Activated T-cell treated with anti-CD3 and anti-CD28 coated beads for 4 hours (primary cell): ENCODE measurements around the gene C11orf16.
"Not testable (repeated sequence)": the region's sequence is repeated elsewhere in the genome, so short reads cannot be mapped to it uniquely, and the experiment has no call there.

Experiments
- DNase-seq: peaks from one replicate; pipeline ENCODE4 v3.0.0-alpha.2; 2020

Gene C11orf16

DNA sequence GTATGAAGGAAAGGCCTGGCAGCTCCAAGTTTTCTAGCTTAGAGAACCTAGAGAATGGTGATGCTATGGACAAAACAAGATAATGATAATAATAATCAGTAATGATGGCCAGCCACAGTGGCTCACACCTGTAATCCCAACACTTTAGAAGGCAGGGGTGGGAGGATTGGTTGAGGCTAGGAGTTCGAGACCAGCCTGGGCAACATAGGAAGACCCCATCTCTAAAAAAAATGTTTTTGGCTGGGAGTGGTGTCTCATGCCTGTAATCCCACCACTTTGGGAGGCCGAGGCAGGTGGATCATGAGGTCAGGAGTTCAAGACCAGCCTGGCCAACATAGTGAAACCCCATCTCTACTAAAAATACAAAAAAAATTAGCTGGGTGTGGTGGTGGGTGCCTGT lies 3.0 kb upstream of the C11orf16 start:
- not testable (repeated sequence) for DNase-seq

DNA sequence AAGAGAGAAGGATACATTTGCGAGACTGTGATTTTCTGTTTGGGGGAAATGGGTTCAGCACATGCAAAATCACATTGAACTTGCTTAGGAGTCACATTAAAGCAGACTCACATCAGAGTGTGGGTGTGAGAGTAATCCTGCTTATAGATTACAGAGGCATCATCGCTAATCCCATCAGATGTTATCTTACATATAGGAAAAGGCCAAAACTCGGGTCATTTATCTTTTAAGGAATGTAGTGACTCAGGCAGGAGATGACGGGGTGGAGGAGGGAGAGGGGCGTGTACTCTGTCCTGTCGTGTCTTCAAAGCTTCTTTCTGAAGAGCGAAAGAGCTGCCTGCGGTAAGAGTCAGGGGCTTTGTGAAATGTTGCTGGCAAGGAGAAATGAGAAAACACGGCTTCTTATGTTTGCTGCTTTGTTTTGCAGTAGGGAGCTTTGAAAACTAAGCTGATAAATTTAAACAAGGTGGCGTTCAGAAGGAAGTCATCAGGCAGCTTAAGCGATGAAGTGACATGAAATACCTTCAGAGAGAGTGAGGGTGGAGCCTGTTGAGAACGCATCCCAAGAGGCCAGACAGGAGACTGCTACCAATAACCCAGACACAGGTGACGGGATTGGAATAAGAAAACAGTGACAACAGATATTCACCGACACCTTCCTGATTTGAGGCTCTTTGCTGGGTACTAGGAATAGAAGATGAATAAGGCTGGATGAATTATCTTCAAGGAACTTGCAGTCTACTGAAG lies 2.2 kb upstream of the C11orf16 start:
- DNase-seq, result no peak

DNA sequence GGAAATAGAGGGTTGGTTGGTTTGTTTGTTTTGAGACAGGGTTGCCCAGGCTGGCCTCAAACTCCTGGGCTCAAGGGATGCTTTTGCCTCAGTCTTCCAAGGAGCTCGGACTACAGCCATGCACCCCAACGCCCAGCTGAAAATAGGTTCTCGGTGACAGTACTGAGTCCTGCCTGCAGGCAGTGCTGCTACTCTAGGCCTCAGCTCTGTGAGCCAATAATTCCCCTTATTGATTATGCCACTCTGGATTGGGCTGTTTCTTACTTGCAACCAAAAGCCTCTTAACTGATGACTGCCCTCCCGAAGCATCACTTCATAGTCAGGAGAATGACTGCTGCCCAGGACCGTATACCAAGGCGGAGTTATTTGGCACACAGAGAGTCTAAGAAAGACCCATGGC lies 1.2 kb upstream of the C11orf16 start:
- DNase-seq, result no peak

DNA sequence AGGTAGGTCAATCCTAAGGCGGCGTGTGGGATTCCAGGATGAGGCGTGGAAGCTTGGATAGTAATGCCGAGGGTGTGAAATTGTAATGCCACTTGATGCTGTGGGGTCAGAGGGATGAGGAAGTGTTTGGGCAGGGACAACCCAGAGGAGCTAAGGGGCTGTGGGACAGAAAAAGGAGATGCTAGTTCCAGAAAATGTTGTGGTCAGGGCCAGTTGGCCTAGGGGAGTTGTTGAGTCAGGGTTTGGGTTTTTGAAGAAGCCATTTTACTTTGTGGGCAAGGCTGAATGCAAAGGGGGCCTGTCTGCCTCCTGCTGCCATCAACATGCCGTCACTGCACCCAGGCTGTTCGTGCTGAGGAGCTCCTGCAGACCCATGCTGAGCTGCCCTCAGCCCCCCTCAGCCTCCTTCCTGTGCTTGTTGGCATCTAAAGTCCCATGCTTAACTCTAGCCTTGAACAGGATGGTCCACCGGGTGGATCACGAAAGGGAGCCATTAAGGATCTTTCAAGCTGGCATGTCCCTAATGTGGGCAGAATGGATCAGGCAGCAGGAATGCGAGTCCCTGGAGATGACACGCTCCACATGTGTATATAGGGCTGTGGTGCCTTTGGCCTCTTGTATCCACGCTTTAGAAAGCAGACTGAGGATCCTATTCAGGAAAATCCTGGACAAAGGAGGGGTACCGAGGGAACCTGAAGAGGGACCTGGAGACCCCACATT lies 2.1 kb downstream of the C11orf16 start:
- DNase-seq, result no peak

DNA sequence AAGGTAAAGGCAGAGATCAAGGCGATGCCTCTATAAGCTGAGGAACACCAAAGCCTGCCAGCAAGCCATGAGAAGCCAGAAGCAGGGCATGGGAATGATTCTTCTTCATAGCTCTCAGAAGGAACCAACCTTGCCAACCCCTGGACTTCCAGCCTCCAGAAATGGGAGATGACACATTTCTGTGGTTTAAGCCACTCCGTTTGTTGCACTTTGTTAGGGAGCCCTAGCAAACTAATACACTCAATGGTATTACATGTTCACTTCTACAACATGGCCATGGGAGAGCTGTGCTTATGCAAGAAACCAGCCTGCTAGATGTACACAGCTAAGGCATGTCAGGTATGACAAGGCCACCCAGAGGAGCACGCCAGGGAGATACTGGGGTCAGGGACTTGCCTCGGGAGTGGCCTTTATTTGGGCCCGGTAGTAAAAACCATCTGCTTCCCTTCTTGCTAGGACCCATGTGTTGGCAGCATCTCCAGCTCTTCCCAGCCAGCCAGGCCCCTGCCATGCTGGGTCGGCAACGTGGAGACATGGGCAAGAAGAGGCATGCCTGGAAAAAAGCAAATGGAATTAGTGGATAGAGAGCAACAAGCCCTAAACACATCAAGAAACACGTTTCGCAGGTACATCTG lies 3.6 kb downstream of the C11orf16 start:
- DNase-seq, result no peak

DNA sequence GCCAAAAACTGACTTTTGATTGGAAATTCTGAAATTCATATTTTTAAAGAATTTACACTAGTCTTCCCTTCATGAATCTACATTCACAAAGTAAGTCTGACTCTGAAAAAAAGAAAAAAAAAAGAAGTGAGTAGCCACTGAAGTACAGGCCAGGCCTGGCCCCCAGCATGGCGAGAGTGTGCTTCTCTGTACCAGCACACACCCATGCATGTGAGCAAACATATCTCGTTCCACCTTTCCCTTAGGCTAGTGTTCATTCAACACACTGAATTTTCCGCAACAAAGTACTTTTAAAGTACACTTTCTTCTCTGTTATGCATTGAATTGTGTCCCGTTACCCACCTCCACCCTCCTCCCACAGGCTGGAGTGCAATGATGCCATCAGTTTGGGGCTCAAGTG lies 4.5 kb downstream of the C11orf16 start:
- DNase-seq, result no peak

DNA sequence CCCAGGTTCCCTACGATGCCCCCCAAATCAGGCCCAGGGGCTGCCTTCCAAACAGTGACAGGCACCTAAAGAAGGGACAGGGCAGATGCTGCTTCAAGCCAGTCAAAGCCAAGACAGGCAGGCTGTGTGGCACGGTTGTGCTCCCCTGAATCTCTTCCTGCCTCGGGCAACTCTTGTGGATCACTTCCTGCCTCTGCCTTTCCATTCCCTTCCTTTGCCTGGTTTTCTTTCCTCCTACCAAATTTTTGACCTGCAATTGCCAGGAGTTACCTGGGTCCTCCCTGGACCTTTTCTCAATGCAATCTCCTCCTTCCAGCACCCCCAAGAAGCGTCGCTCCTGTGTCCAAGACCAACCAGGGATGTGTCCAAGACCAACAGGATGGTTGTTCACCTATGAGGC lies 5.5 kb downstream of the C11orf16 start:
- DNase-seq, result no peak

DNA sequence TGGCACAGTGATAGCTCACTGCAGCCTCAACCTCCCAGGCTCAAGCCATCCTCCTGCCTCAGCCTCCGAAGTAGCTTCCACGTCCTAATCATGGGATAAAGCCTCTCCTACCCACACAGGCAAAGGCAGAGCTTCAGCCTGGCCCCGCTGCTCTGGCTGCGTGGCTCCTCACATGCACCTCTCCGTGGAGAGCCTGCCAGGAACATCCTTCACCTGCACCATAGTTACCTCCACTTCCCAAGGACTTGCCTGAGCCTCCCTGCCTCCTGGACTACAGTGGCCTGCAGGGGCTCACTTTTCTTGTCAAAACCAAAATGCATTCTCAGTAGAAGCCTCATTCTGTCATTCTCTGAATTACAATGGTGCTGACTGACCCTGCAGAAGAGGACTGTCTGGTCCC lies 6.5 kb downstream of the C11orf16 start:
- DNase-seq, result no peak

DNA sequence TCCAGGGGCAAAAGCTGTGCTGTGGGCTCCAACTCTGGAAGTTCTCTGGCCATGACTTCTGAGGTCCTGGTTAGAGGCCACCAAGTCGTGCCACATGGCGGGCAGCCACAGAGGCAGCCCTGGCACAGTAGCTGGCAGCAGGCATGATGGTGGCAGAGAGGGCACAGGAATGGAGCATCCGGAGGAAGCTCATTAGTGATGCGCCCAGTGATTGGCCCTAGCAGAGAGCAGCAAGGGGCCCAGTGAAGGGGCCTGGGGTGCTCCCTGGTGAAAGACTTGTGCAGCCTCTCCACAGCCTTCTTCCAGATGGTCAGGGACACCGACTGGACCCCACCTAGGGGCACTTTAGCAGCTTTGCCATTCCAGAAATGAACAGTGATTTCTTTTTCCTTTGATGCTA lies 7.0 kb downstream of the C11orf16 start:
- DNase-seq, result no peak

DNA sequence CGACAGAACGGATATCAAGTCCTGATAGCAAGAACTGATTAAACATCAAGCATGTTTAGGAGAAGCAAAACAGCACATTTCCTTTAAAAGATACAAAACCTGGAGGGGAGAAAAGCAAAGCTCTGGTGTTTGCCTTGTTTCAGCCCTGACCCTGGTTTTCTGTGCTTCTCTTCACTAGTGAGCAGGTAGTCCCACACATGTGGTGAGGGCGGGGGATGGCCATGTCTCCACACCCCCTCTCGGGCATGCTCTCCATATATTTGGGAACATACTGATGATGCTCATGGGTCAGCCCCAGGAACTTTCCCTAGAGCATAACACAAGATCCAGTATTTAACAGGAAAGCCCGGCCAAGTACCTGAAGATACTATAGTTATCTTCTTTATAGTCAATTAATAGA lies 10.1 kb downstream of the C11orf16 start:
- no peak for DNase-seq

DNA sequence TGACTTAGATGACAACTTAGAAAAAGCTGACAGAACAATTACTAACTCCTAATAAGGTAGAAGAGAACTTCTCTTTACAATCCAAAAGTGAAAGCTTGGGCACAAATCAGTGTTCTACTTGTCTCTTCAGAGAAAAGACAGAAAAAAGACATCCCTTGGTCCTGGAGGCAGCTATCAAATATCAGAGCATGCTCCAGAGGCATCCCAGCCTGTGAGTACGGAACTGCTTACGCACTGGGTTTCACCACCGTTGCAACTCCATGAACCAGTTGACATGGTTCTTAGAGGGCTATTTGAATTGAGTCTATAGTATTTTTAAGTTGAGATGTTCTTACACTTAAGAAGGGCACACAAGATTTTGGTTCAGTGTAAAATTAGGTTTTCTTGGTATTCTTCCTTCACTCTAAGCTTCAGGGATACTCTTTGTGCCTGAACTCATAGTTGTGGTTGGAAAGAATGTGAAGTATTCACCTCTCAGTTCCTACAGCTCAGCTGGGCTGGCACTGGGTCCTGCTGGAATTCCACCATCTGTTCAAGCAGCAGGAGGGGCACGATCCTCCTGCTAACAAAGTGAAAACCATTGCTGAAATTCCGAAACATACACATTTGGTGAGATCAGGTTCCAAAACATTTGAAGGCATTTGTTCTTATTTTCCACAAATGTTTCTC lies 15.5 kb downstream of the C11orf16 start:
- DNase-seq, result no peak

DNA sequence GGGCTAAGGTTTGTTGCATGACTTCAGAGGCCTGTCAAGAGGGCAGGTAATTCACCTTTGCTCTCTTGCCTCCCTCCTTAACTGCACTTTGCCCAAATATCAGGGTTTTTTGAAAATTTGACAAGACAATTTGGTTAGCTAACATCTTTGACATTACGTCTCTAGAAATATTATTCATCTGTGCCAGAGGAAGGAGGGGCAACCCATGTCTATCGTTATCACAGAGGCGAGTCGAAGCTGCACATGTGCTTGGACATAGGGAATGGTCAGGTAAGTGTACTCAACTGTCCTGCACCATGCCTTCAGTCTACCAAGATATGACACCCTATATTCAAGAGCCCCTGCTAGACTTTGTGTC lies 18.1 kb downstream of the C11orf16 start:
- DNase-seq, result no peak

DNA sequence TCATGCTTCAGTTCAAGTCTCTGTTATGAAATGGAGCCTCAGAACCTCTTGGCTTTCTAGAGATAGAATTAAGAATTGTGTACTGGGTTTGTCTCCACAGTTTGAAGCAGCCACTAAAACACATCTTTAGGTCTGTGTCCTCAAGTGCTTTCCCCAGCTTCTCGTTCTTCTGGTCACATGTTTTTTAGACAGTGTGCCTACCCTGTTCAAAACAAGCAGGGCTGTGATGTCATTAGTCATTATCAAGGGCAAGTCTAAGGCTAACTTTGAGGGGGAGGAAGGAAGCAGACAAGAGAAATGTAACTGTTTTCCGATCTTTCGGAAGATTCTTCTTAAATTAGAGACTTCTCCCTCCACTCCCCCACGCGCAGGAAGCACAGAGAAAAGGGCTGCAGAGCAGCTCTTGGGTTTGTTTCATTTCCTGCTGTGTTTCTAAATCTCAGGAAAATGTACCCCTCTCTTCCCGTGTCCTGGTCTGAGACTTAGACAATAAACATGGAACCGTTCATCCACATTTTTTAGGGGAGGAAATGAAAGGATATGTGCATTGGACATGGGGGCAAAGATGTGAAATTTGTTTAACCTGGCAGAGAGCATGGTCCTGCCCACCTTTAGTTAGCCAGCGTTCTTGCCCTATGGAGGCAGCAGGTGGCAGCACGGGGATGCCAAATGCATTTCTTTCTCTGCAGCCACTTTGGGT lies 18.6 kb downstream of the C11orf16 start:
- DNase-seq, result peak; percentile 28

DNA sequence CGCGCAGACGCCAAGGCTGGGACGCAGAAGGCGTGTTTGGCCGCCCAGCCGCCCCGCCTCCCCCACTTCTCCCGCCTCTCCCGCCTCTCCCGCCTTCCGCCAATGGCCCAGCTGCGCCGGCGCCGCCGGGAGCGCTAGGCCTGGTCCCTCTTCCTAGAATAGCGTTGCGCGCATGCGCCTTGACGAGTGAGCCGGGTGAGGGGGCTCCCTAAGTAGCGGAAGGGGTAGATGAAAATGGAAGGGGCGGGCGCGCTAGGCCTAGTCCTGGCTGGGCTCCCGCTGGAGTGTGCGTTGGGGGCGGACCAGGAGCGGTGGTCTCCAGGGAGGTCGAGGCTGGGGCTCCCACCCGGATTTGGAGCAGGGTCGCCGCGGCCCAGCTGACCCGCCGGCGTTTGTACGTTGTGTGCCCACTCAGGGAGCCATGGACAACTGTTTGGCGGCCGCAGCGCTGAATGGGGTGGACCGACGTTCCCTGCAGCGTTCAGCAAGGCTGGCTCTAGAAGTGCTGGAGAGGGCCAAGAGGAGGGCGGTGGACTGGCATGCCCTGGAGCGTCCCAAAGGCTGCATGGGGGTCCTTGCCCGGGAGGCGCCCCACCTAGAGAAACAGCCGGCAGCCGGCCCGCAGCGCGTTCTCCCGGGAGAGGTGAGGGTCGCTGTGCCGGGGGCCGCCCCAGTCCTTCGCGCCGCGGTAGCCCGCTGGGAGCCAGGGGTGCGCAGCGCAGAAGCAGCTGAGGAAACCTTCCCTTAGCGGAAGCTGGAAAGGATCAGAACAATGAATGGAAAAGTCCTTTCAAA lies 21.5 kb downstream of the C11orf16 start, which contains the start of gene AKIP1:
Gene AKIP1, plus strand, starts transcription at position 161 of the 795 bp plus-strand sequence. Its CDS starts 261 bp downstream, at position 422.
- peak; percentile 58 for DNase-seq

DNA sequence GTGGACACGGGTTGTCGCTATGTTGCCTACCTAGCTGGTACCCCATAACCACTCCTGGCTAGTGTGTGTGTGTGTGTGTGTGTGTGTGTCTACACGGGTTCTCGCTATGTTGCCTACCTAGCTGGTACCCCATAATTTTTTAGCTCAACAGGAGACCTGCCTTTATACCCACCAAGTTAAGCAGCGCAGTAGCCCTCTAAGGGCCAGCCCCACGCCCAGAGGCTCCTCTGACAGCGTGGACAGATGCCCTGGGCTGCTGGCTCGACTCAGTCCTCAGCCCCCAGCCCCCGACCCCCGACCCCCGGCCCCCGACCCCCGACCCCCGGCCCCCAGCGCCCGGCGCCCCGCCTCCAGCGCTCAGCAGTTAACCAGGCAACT lies 22.1 kb downstream of the C11orf16 start:
- DNase-seq, result no peak

DNA sequence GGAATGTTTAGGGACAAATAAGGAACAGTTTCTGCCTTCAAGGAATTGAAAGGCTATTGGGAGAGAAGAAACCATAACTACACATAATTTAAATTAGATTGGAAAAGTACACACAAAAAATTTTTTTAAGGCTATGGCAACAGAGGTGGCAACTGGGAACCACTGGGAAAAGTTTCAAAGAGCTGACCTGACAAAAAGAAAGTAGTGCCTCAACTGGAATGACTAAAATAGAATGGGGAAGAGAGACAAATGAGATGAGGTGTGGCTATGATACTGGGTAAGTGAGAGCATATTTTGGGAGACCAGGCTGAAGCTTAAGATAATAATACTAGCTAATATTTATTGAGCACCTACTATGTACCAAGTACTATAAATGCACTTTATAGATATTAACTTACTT lies 24.6 kb downstream of the C11orf16 start:
- no peak for DNase-seq

DNA sequence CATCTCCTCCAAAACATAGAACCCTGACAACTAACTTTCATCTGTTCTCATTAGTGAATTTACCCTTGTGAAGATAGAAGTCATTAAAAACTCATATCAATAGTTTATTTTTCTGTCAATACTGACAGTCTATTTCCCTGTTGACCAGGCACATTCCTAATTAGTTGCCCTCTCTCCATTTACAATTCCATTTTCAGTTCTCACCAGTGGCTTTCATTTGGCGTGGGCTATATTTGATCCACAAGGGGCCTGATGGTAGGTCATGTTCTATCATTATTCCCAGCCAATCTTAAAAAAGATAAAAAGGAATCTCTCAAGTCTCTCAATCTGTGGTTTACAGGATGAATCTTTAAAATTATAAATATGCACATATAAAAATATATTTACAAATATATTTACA lies 25.6 kb downstream of the C11orf16 start:
- DNase-seq, result no peak

DNA sequence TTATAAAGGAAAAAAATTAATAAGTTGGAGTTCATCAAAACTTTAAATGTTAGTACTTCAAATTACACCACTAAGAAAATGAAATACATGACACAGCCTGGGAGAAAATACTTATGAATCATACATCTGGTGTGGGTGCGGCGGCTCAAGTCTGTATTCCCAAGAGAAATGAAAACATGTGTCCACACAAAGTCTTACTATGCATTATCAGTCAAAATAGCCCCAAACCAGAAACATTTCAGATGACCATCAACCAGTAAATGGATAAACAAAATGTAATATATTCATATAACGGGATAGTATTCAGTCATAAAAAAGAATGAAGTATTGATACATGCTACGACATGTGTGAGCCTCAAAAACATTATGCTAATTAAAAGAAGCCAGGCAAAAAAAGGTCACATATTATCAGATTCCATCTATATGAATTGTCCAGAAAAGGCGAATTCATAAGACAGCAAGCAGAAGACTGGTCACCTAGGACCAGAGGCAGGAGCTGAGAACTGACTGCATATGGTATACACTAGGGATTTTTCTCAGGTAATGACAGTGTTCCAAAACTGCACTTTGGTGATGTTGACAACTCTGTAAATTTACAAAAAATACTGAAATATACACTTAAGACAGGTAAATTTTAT lies 27.1 kb downstream of the C11orf16 start:
- DNase-seq, result no peak

DNA sequence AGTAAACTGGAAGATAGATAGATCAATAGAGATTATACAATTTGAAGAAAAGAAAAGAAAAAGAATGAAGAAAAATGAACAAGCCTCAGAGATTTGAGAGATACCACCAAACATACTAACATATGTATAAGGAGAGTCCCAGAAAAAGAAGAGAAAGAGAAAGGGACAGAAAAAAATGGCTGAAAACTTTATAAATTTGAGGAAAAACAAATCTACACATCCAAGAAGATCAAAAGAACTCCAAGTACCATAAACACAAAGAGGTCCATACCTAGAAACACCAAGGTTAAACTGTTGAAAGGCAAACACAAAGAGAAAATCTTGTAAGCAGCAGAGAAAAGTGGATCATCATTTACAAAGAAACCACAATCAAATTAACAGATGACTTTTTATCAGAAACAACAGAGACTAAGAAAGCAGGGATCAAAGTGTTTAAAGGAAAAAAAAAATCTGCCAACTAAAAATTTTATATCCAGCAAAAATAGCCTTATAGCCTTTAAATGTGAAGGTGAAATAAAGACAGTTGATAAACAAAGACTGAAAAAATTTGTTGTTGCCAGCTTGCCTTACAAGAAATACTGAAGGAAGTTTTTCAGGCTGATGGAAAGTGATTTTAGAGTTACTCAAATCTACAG lies 33.5 kb downstream of the C11orf16 start:
- DNase-seq, result no peak

DNA sequence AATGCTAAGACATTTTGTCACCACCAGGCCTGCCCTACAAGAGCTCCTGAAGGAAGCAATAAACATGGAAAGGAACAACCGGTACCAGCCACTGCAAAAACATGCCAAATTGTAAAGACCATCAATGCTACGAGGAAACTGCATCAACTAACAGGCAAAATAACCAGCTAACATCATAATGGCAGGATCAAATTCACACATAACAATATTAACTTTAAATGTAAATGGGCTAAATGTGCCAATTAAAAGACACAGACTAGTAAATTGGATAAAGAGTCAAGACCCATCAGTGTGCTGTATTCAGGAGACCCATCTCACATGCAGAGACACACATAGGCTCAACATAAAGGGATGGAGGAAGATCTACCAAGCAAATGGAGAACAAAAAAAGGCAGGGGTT lies 41.6 kb downstream of the C11orf16 start:
- not testable (repeated sequence) for DNase-seq

DNA sequence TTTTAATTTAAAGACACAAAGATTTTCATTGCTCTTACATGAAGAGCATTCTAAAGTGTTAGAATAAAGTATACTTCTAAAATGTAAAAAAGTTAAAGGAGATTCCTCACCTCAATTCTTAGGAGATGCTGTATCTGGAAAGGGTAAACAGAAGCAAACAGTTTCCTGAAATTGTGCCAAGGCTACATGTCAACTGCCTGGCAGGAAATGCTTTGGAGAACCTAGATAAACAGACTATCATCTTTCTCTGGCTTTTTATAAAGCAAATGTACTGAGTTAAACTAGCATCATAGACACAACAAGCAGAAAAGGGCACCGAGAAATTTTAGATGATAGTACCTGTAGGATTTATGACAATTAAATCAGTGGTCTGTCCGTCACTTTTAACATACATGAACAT lies 46.4 kb downstream of the C11orf16 start:
- no peak for DNase-seq
